OCI-LY1 (cell line): ENCODE data around the gene OTOG.

Experiments used
- H2AFZ ChIP-seq: fragments of 200-600 bp; sonication (generic), shearing (Covaris generic); 2 replicates; pipeline ENCODE4 v1.6.0; 2014; ENCODE audit warnings: antibody characterized with exemption, mild to moderate bottlenecking, low read length
- H3F3A ChIP-seq: fragments of 200-600 bp; sonication (generic), shearing (Covaris generic); 2 replicates; pipeline ENCODE4 v1.6.0; 2014; ENCODE audit warnings: mild to moderate bottlenecking, antibody characterized with exemption, low read length, moderate library complexity; ENCODE audit not compliant: insufficient read depth
- H3K27ac ChIP-seq: fragments of 200-600 bp; sonication (generic); 2 replicates; pipeline ENCODE4 v1.5.1; 2014; ENCODE audit warnings: low read length, mixed run types, mild to moderate bottlenecking, low read depth; ENCODE audit not compliant: poor library complexity, severe bottlenecking
- H3K27me3 ChIP-seq: fragments of 200-600 bp; sonication (generic); 2 replicates; pipeline ENCODE4 v1.6.0; 2014; ENCODE audit warnings: antibody characterized with exemption, mild to moderate bottlenecking, low read length, moderate library complexity; ENCODE audit not compliant: insufficient read depth
- H3K36me3 ChIP-seq: fragments of 200-600 bp; sonication (generic); 2 replicates; pipeline ENCODE4 v1.6.1; 2014; ENCODE audit warnings: mild to moderate bottlenecking, antibody characterized with exemption, low read length, moderate library complexity, mixed read lengths; ENCODE audit not compliant: insufficient read depth
- H3K4me1 ChIP-seq: fragments of 200-600 bp; sonication (generic); 2 replicates; pipeline ENCODE4 v1.5.1; 2014; ENCODE audit warnings: mild to moderate bottlenecking, low read length, moderate library complexity; ENCODE audit not compliant: insufficient read depth, severe bottlenecking
- H3K4me2 ChIP-seq: fragments of 200-600 bp; sonication (generic), shearing (Covaris generic); 2 replicates; pipeline ENCODE4 v1.6.1; 2014; ENCODE audit warnings: low read length
- H3K4me3 ChIP-seq: fragments of 200-600 bp; sonication (generic); 2 replicates; pipeline ENCODE4 v1.5.1; 2014; ENCODE audit warnings: low read length, low read depth, mild to moderate bottlenecking, mixed read lengths; ENCODE audit not compliant: poor library complexity, severe bottlenecking
- H3K79me2 ChIP-seq: fragments of 200-600 bp; shearing (Covaris generic); 2 replicates; pipeline ENCODE4 v1.6.1; 2016; ENCODE audit warnings: mixed run types, low read length, mixed read lengths; ENCODE audit not compliant: insufficient read depth
- H3K9ac ChIP-seq: fragments of 200-600 bp; sonication (generic), shearing (Covaris generic); 2 replicates; pipeline ENCODE4 v1.6.1; 2014; ENCODE audit warnings: mild to moderate bottlenecking, low read length, mixed read lengths
- H3K9me2 ChIP-seq: fragments of 200-600 bp; sonication (generic), shearing (Covaris generic); 2 replicates; pipeline ENCODE4 v1.6.1; 2014; ENCODE audit warnings: low read depth, mild to moderate bottlenecking, low read length, mixed read lengths
- H3K9me3 ChIP-seq: fragments of 200-600 bp; shearing (Covaris generic); 2 replicates; pipeline ENCODE4 v1.6.1; 2014; ENCODE audit warnings: low read length, mixed read lengths
- H4K20me1 ChIP-seq: fragments of 200-600 bp; sonication (generic), shearing (Covaris generic); 2 replicates; pipeline ENCODE4 v1.6.0; 2016; ENCODE audit warnings: mild to moderate bottlenecking, low read length; ENCODE audit not compliant: insufficient read depth
- EZH2 ChIP-seq: fragments of 200-600 bp; sonication (generic), shearing (Covaris generic); IDR thresholded peaks from 2 replicates; pipeline ENCODE4 v1.8.0; 2017; ENCODE audit warnings: borderline replicate concordance, mixed run types, mild to moderate bottlenecking, antibody characterized with exemption, low read length, moderate library complexity, mixed read lengths
- TF ChIP-seq, protein P1 (sequence below): fragments of 200-600 bp; sonication (generic), shearing (Covaris generic); IDR thresholded peaks from 2 replicates; pipeline ENCODE4 v1.5.1; 2017; ENCODE audit warnings: mild to moderate bottlenecking, antibody characterized with exemption, low read length, moderate library complexity, mixed read lengths

The OTOG gene

DNA sequence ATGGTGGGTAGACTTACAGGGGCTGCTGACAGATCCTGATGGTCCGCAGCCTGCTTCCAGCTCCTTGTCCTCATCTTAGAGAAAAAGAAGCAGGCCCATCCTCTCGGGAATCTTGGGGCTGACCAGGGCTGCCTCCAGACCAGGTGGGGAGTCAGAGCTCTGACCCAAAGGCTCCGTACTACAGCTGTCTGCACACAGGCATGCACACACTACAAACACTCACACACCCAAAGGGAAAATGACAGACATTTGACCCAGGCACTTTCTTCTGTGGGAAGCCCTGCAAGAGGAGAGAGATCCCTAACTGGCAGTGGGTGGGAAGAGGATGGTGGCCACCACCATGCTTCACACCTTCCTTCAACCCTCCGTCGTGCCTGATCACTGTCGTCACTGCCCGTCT lies 125.4 kb downstream of the OTOG start:
- 0 out of 2 replicates have a peak, but pooled peaks cover 5% of the 10 kb centered on the region for H3K27me3 ChIP-seq
- TF ChIP-seq, protein P1, sequence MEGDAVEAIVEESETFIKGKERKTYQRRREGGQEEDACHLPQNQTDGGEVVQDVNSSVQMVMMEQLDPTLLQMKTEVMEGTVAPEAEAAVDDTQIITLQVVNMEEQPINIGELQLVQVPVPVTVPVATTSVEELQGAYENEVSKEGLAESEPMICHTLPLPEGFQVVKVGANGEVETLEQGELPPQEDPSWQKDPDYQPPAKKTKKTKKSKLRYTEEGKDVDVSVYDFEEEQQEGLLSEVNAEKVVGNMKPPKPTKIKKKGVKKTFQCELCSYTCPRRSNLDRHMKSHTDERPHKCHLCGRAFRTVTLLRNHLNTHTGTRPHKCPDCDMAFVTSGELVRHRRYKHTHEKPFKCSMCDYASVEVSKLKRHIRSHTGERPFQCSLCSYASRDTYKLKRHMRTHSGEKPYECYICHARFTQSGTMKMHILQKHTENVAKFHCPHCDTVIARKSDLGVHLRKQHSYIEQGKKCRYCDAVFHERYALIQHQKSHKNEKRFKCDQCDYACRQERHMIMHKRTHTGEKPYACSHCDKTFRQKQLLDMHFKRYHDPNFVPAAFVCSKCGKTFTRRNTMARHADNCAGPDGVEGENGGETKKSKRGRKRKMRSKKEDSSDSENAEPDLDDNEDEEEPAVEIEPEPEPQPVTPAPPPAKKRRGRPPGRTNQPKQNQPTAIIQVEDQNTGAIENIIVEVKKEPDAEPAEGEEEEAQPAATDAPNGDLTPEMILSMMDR: no peak
- TF ChIP-seq EZH2: no peak
- H3K4me2 ChIP-seq: no peak overlapping the region

DNA sequence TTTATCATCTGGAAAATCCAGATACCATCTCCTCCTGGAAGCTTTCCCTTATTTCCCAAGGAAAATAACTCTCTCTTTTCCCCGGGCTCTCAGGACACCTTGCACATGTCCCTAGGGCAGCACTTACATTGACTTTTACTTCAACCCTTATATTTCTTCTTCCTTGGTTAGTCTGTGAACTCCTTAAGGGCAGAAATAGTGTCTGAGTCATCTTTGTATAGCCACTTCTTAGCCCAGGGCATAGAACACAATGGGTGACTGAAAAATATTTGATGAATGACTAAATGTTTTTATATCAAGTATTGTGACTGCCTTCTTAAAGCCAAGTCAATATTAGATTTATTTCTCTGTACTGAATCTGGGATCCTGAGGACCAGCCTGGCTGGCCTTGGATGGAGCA lies 126.9 kb downstream of the OTOG start:
- Histone ChIP-seq H3K36me3 (no peaks in the 10 kb centered on the region), H3K9me2 (no peaks in the 10 kb centered on the region), H4K20me1 (no peaks in the 10 kb centered on the region), H3K4me1 (no peaks in the 10 kb centered on the region), H3K27ac (no peak overlapping the region), H3F3A (no peaks in the 10 kb centered on the region), H3K27me3 (0 out of 2 replicates have a peak, but pooled peaks cover 5% of the 10 kb centered on the region), H3K4me2 (no peak overlapping the region), H3K79me2 (no peaks in the 10 kb centered on the region), H3K9ac (no peak overlapping the region), H3K9me3 (no peaks in the 10 kb centered on the region), H3K4me3 (no peak overlapping the region), H2AFZ (no peak overlapping the region)
- TF ChIP-seq, protein P1: no peak
- TF ChIP-seq EZH2: no peak

More for the DNA sequence above, 125.4 kb downstream of the OTOG start:
- H3K79me2 ChIP-seq: no peaks in the 10 kb centered on the region
- H3F3A ChIP-seq: no peaks in the 10 kb centered on the region
- H3K9me3 ChIP-seq: no peaks in the 10 kb centered on the region
- H4K20me1 ChIP-seq: no peaks in the 10 kb centered on the region
- no peak overlapping the region for H3K4me3 ChIP-seq
- H2AFZ ChIP-seq: no peak overlapping the region
- H3K9ac ChIP-seq: no peak overlapping the region
- H3K36me3 ChIP-seq: no peaks in the 10 kb centered on the region
- H3K9me2 ChIP-seq: no peaks in the 10 kb centered on the region
- H3K4me1 ChIP-seq: no peaks in the 10 kb centered on the region
- H3K27ac ChIP-seq: no peak overlapping the region

DNA sequence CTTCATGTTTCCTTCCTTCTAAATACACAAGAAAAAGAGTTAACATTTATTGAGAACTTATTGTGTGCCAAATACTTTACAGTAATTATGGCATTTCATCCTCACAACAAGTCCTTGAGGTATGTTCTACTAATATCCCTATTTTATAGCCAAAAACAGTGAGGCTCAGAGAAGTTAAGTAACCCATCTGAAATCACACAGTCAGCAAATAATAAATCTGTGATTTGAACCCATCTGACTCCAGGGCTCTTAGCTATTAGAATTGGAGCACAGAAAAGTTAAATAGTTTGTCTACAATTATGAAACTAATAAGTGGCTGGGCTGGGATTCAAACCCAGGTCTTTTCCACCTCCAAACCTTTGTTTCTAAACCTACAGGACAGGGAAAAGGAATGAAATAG lies 135.8 kb downstream of the OTOG start:
- Histone ChIP-seq H3K79me2 (no peaks in the 10 kb centered on the region), H3K4me1 (no peaks in the 10 kb centered on the region), H4K20me1 (no peaks in the 10 kb centered on the region), H3K9me3 (no peaks in the 10 kb centered on the region), H3F3A (no peaks in the 10 kb centered on the region), H2AFZ (no peak overlapping the region), H3K9ac (no peak overlapping the region), H3K4me3 (no peak overlapping the region), H3K4me2 (no peak overlapping the region), H3K36me3 (no peaks in the 10 kb centered on the region), H3K9me2 (no peaks in the 10 kb centered on the region), H3K27ac (no peak overlapping the region), H3K27me3 (no peaks in the 10 kb centered on the region; the same call in 1 of the 2 replicates)
- no peak for TF ChIP-seq EZH2
- TF ChIP-seq, protein P1: no peak
